IMR-90 (cell line): ENCODE data around the gene PAPLN. TPM values are rescaled to one million over a fixed set of nuclear protein-coding genes. Genes with fewer than 3 reads are reported as not detected.

Experiments
- ATAC-seq: fragments of 200-7000 bp; cut with Tn5 transposase; 2 replicates; pipeline ENCODE4 v1.9.1; 2020; ENCODE audit warnings: low read depth, mild to moderate bottlenecking, moderate library complexity
- BruUV-seq: library from RNA; stranded (reverse); fragments of 400-500 nt; replicated peaks from 2 replicates; lab custom pipeline; 2021; lab: Mats Ljungman, UMichigan
- CTCF ChIA-PET: fragments of 300-600 bp; formaldehyde crosslinking; extraction: SDS; loops from one replicate; lab custom pipeline; 2021; ENCODE audit warnings: antibody characterized with exemption; lab: Yijun Ruan, JAX
- POLR2A ChIA-PET: fragments of 300-600 bp; sonication (Branson Sonifier 250); formaldehyde crosslinking; loops from one replicate; lab custom pipeline; 2022; ENCODE audit warnings: antibody characterized with exemption; ENCODE audit not compliant: unreplicated experiment; lab: Charles Lee
- DNase-seq: peaks from one replicate; pipeline ENCODE4 v3.0.0; 2013
- H2AFZ ChIP-seq: replicated peaks from 2 replicates; pipeline ENCODE3; 2013; ENCODE audit warnings: low read length, mild to moderate bottlenecking; ENCODE audit not compliant: poor library complexity
- H2AK5ac ChIP-seq: 2 replicates; pipeline ENCODE4 v1.6.1; 2013; ENCODE audit warnings: low read depth, low read length, inconsistent platforms
- H2AK9ac ChIP-seq: replicated peaks from 2 replicates; pipeline ENCODE3; 2013; ENCODE audit warnings: mild to moderate bottlenecking, low read depth, low read length, moderate library complexity; ENCODE audit not compliant: poor library complexity
- H2BK120ac ChIP-seq: 2 replicates; pipeline ENCODE4 v1.6.1; 2013; ENCODE audit warnings: low read depth, low read length, inconsistent platforms
- H2BK15ac ChIP-seq: 3 replicates; pipeline ENCODE4 v1.6.1; 2013; ENCODE audit warnings: low read depth, low read length, inconsistent platforms
- H2BK20ac ChIP-seq: 2 replicates; pipeline ENCODE4 v1.6.1; 2013; ENCODE audit warnings: low read depth, mild to moderate bottlenecking, inconsistent platforms, low read length, moderate library complexity
- H2BK5ac ChIP-seq: 2 replicates; pipeline ENCODE4 v1.6.1; 2013; ENCODE audit warnings: mild to moderate bottlenecking, low read depth, low read length, inconsistent platforms; ENCODE audit not compliant: poor library complexity, severe bottlenecking
- H3K14ac ChIP-seq: replicated peaks from 2 replicates; pipeline ENCODE4 v1.6.1; 2013; ENCODE audit warnings: low read depth, low read length, inconsistent platforms
- H3K18ac ChIP-seq: 2 replicates; pipeline ENCODE4 v1.6.1; 2013; ENCODE audit warnings: low read depth, low read length, control low read depth
- H3K23ac ChIP-seq: 2 replicates; pipeline ENCODE4 v1.6.1; 2013; ENCODE audit warnings: low read depth, low read length, inconsistent platforms
- H3K27ac ChIP-seq: 2 replicates; pipeline ENCODE4 v1.5.1; 2013; ENCODE audit warnings: mild to moderate bottlenecking, control low read depth, low read length; ENCODE audit not compliant: insufficient read depth
- H3K27me3 ChIP-seq: 2 replicates; pipeline ENCODE4 v1.6.1; 2013; ENCODE audit warnings: low read length; ENCODE audit not compliant: control insufficient read depth, insufficient read depth
- H3K36me3 ChIP-seq: 2 replicates; pipeline ENCODE4 v1.6.1; 2013; ENCODE audit warnings: low read length, mixed read lengths; ENCODE audit not compliant: control insufficient read depth, insufficient read depth
- H3K4ac ChIP-seq: 2 replicates; pipeline ENCODE4 v1.6.1; 2013; ENCODE audit warnings: low read depth, low read length, inconsistent platforms
- H3K4me1 ChIP-seq: 2 replicates; pipeline ENCODE4 v1.6.1; 2013; ENCODE audit warnings: low read length, mixed read lengths; ENCODE audit not compliant: control insufficient read depth, insufficient read depth
- H3K4me2 ChIP-seq: 2 replicates; pipeline ENCODE4 v1.6.1; 2013; ENCODE audit warnings: low read depth, mild to moderate bottlenecking, control low read depth, low read length, moderate library complexity
- H3K4me3 ChIP-seq: 2 replicates; pipeline ENCODE4 v1.5.1; 2013; ENCODE audit warnings: low read depth, mild to moderate bottlenecking, control low read depth, low read length, moderate library complexity; ENCODE audit not compliant: insufficient read depth
- H3K56ac ChIP-seq: 2 replicates; pipeline ENCODE4 v1.6.1; 2013; ENCODE audit warnings: low read length, inconsistent platforms; ENCODE audit not compliant: insufficient read depth; ENCODE audit errors: extremely low read depth
- H3K79me1 ChIP-seq, 2 experiments: 2 replicates each; pipeline ENCODE4 v1.6.1; 2013; ENCODE audit warnings: low read length in 2 of 2, inconsistent platforms in 1 of 2, low read depth in 1 of 2
- H3K9ac ChIP-seq: 2 replicates; pipeline ENCODE4 v1.6.1; 2013; ENCODE audit warnings: low read depth, low read length, control low read depth
- H3K9me1 ChIP-seq: 2 replicates; pipeline ENCODE4 v1.6.1; 2013; ENCODE audit warnings: low read length, inconsistent platforms; ENCODE audit not compliant: insufficient read depth
- H3K9me3 ChIP-seq: 2 replicates; pipeline ENCODE4 v1.6.1; 2013; ENCODE audit warnings: low read length; ENCODE audit not compliant: control insufficient read depth, insufficient read depth
- H4K20me1 ChIP-seq: 2 replicates; pipeline ENCODE4 v1.6.1; 2013; ENCODE audit warnings: low read length, inconsistent platforms; ENCODE audit not compliant: insufficient read depth
- H4K5ac ChIP-seq: 2 replicates; pipeline ENCODE4 v1.6.1; 2013; ENCODE audit warnings: mild to moderate bottlenecking, low read depth, low read length, control low read depth
- H4K8ac ChIP-seq, 2 experiments: 2 replicates each; pipeline ENCODE4 v1.6.1; 2013; ENCODE audit warnings: low read depth in 2 of 2, low read length in 2 of 2, control low read depth in 1 of 2, inconsistent platforms in 1 of 2
- H4K91ac ChIP-seq: 2 replicates; pipeline ENCODE4 v1.6.1; 2013; ENCODE audit warnings: low read depth, low read length, inconsistent platforms; ENCODE audit not compliant: insufficient read depth
- BHLHE40 ChIP-seq: fragments of 150-350 bp; IDR thresholded peaks from 2 replicates; pipeline ENCODE4 v1.6.1; 2016; ENCODE audit warnings: mild to moderate bottlenecking, low read depth, low read length
- CEBPB ChIP-seq: IDR thresholded peaks from 2 replicates; pipeline ENCODE4 v1.6.1; 2012; ENCODE audit warnings: low read depth, low read length, improper control_type of control experiment
- ELK1 ChIP-seq: fragments of 150-350 bp; IDR thresholded peaks from 2 replicates; pipeline ENCODE4 v1.6.1; 2016; ENCODE audit warnings: low read depth, mild to moderate bottlenecking, low read length, moderate library complexity, borderline replicate concordance
- RAD21 ChIP-seq: IDR thresholded peaks from 2 replicates; pipeline ENCODE4 v1.6.1; 2012; ENCODE audit warnings: low read length, improper control_type of control experiment
- RFX5 ChIP-seq: IDR thresholded peaks from 2 replicates; pipeline ENCODE4 v1.8.0; 2012; ENCODE audit warnings: low read depth, mild to moderate bottlenecking, low read length, moderate library complexity
- SMC3 ChIP-seq: fragments of 150-350 bp; IDR thresholded peaks from 2 replicates; pipeline ENCODE4 v1.6.1; 2016; ENCODE audit warnings: low read depth, mild to moderate bottlenecking, antibody characterized with exemption, low read length, moderate library complexity
- USF2 ChIP-seq: fragments of 150-350 bp; IDR thresholded peaks from 2 replicates; pipeline ENCODE4 v1.6.1; 2017; ENCODE audit warnings: mild to moderate bottlenecking, antibody characterized with exemption, low read length, low read depth
- WGBS, 2 experiments: methylation state at CpG; one replicate each; pipeline versions ENCODE4 v1.1.5 to v1.1.7; 2013; ENCODE audit warnings: missing lambda C conversion rate in 2 of 2; ENCODE audit not compliant: insufficient read length in 1 of 2; ENCODE audit errors: extremely low coverage in 2 of 2; 5-methylcytosine and 5-hydroxymethylcytosine counted together
- dilution Hi-C: fragments of 300-500 bp; cut with HindIII; formaldehyde crosslinking; loops from one replicate; pipeline ENCODE4 v1.14.3; 2018; ENCODE audit warnings: low sequenced_read_pairs; ENCODE audit not compliant: unreplicated experiment
- in situ Hi-C: fragments of 300-500 bp; cut with MboI; formaldehyde crosslinking; loops from 3 replicates; pipeline ENCODE4 v1.14.3; 2019; ENCODE audit warnings: low sequenced_read_pairs, inconsistent platforms, mixed read lengths
- intact Hi-C: fragments of 100-400 bp; cut with micrococcal nuclease; formaldehyde crosslinking; loops from 2 replicates; pipeline ENCODE4 v1.10.0; 2022
- polyA plus RNA-seq, 3 experiments: library from polyadenylated mRNA; depleted of rRNA; stranded (reverse); fragments of >200 nt; gene quantifications; 2 replicates each; pipeline ENCODE4 v1.2.3, GENCODE V29; 2012; ENCODE audit warnings: low replicate concordance in 1 of 3
- total RNA-seq: library from RNA; depleted of rRNA; stranded (reverse); fragments of >200 nt; gene quantifications from 2 replicates; pipeline ENCODE4 v1.2.3, GENCODE V29; 2012

Gene PAPLN
- total and polyA plus RNA-seq, 2 of the 4 experiments (the other 2 are of a cell fraction) = 0.36 to 1.2 TPM

GRCh38 chr14:73236157-73236556 is 1.1 kb upstream of the PAPLN start:
- dilution Hi-C loops = no loop called here
- Histone ChIP-seq H3K4ac (no peak overlapping the region), H2BK15ac (no peak overlapping the region), H3K23ac (no peak overlapping the region), H3K79me1 (0 out of 4 replicates have a peak, but pooled peaks cover 0 to 4% of the 10 kb centered on the region in 2 experiments), H3K18ac (no peak overlapping the region), H3K4me3 (no peak overlapping the region), H2AFZ (no peak overlapping the region), H2BK5ac (no peak overlapping the region), H3K4me1 (peaks cover 25% of the 10 kb centered on the region), H3K4me2 (no peak overlapping the region), H3K9me1 (peaks cover 8% of the 10 kb centered on the region), H4K20me1 (peaks cover 5% of the 10 kb centered on the region; the same call in 1 of the 2 replicates), H3K14ac (no peak overlapping the region), H2AK5ac (no peak overlapping the region), H2BK120ac (no peak overlapping the region), H3K27me3 (peaks cover 57% of the 10 kb centered on the region), H4K91ac (no peak overlapping the region), H2AK9ac (no peak overlapping the region), H3K9me3 (no peaks in the 10 kb centered on the region), H4K8ac (no peak overlapping the region), H3K27ac (no peak overlapping the region), H3K36me3 (no peaks in the 10 kb centered on the region), H4K5ac (no peak overlapping the region), H2BK20ac (no peak overlapping the region), H3K9ac (no peak overlapping the region), H3K56ac (no peak overlapping the region)
- no TSS peak for BruUV-seq
- in situ Hi-C loops = no loop called here
- intact Hi-C loops = no loop called here
- ChIA-PET CTCF (no interaction called here), POLR2A (no interaction called here)
- DNase-seq (no peak), ATAC-seq (no peak)
- 73% methylated on average over 4 of the region's 11 CpGs; no CpG with 5 or more reads in 1 of the 2 experiments for WGBS, 2 experiments
- TF ChIP-seq USF2 (no peak), CEBPB (no peak), RFX5 (no peak), ELK1 (no peak), SMC3 (no peak), BHLHE40 (no peak), RAD21 (no peak)
